HL-60 (cell line): Measurements from ENCODE around the gene FRRS1L.

ENCODE experiments used
- CTCF ChIP-seq: IDR thresholded peaks from one replicate; pipeline ENCODE4 v1.5.1; 2011; ENCODE audit warnings: low read length, control low read depth, inconsistent platforms; ENCODE audit not compliant: insufficient read depth
- POLR2AphosphoS5 ChIP-seq: IDR thresholded peaks from 2 replicates; pipeline ENCODE4 v1.6.1; 2012; ENCODE audit warnings: low read depth
- REST ChIP-seq: IDR thresholded peaks from 2 replicates; pipeline ENCODE4 v1.6.1; 2012; ENCODE audit warnings: low read depth; ENCODE audit not compliant: insufficient replicate concordance
- SPI1 ChIP-seq: IDR thresholded peaks from 2 replicates; pipeline ENCODE4 v1.6.1; 2012; ENCODE audit warnings: low read depth, mild to moderate bottlenecking, borderline replicate concordance

GRCh38 chr9:109141375-109141774 lies 25.7 kb downstream of the FRRS1L start:
- TF ChIP-seq CTCF: no peak
- TF ChIP-seq POLR2AphosphoS5: no peak
- TF ChIP-seq REST: no peak
- TF ChIP-seq SPI1: no peak
